ENCODE results near the gene DPP6. TPM values are rescaled to one million over a fixed set of nuclear protein-coding genes. Genes with fewer than 3 reads are reported as not detected.
"Not testable (repeated sequence)": the region's sequence is repeated elsewhere in the genome, so short reads cannot be mapped to it uniquely, and the experiment has no call there.

Gene DPP6
- total and polyA plus RNA-seq, 2 experiments from 2014 or later: 0.21 TPM; not detected in 1

DNA sequence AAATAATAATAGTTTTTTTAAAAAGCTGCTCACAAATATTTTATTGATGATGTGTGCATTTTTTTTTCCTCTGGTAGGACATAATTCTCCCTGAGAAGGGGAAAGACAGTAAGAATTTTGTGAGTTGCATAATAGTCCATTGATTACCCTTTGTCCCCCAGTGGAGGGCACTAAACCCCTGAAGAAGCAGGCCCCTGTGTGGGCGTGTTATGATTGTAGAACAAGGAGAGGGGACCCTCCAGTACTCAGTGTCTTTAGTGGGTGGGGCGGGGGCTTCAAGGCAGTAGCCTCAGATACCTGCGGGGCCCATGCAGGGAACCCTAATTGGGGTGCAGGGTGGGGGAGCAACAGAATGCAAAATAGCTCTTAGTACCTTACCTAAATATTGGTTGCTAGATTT is 57.4 kb downstream of the DPP6 start:
- not testable (repeated sequence) for H3K4me1 ChIP-seq (ENCODE audit: low read depth); H3K9me3 ChIP-seq (ENCODE audit: low read depth); H3K4me3 ChIP-seq; H3K27ac ChIP-seq; H3K27me3 ChIP-seq; DNase-seq (ENCODE audit: low read depth in 1 of 2, low spot score in 1 of 2); H3K36me3 ChIP-seq

DNA sequence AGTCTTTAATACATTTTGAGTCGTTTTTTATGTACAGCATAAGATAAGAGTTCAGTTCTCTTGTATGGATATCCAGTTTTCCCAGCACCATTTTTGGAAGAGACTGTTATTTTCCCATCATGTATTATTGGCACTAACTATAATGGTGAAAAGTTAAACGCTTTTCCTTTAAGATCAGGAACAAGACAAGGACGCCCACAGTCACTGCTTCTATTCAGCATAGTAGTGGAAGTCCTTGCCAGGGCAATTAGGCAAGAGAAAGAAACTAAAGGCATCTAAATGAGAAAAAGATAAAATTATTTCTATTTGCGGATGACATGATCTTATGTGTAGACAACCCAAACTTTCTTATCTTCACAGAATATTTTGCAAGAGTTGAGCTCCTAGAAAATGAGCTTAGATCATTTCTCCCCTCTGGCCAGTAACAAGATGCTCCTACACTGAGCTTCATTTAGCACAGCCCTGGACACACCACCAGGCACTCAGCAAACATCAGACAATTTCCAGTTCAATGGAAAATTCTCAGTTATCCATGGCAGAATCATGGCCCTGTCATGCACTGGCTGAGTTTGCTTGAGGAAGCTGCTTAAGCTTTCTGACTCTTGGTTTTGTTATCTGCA is 61.6 kb downstream of the DPP6 start:
- H3K36me3 ChIP-seq; H3K27ac ChIP-seq; H3K4me3 ChIP-seq; H3K27me3 ChIP-seq; H3K9me3 ChIP-seq (ENCODE audit: low read depth); H3K4me1 ChIP-seq (ENCODE audit: low read depth); DNase-seq (ENCODE audit: low read depth in 1 of 2, low spot score in 1 of 2): not testable (repeated sequence)

DNA sequence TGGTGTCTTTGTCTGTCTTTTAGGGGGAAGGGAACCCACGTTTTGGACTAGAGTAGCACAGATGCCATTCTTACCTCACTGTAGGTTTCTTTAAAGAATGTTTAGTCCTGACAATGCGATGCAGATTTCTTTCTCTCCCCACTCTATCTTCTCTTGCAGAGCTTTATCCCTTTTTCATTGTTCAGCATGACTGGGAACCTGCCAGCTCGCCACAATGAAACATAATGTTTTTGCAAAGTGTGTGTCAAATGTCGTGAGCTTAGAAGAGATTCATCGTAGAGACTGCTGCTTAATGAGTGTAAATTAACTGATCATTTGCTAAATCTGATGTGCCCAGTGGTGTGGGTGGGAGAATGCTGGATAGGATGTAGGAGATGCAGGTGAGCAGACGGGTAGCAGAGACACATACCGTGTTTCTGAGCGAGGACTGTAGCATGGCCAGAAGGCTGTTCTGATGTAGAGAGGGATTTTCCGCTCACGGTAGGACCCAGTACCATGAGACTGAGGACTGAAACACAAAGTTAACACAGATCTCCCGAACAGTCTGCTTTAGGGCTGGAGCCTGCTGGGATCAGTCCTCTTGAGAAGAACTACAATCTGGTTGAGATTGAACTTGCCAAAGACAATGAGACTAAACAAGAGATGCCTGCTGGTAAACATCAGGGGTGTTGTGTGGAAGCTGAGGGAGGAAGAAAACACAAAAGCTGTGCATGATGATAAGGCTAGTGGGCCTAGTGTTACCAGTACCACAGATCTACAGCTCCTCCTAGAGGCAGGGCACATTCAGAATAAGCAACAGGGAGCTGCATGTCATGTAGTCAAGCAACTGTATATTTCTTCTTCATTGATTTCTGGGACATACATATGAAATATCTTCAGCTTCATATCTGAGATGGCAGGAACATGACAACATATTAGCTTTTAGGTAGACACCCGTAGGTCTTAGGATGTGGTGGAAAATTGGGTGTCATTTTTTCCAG is 65.5 kb downstream of the DPP6 start:
- not testable (repeated sequence) for H3K4me3 ChIP-seq; H3K27me3 ChIP-seq; H3K4me1 ChIP-seq (ENCODE audit: low read depth); DNase-seq (ENCODE audit: low read depth in 1 of 2, low spot score in 1 of 2); H3K9me3 ChIP-seq (ENCODE audit: low read depth); H3K27ac ChIP-seq; H3K36me3 ChIP-seq

DNA sequence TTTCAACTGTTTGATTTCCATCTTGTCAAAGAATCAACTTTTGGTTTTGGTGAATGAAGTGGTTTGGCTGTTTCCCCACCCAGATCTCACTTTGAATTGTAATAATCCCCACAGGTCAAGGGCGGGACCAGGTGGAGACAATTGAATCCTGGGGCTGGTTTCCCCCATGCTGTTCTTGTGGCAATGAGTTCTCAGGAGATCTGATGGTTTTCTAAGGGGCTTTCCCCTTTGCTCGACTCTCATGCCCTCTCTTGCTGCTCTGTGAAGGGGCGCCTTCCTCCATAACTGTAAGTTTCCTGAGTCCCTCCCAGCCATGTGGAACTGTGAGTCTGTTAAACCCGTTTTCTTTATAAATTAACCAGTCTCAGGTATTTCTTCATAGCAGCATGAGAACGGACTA is 68.6 kb downstream of the DPP6 start:
- not testable (repeated sequence) for H3K36me3 ChIP-seq; H3K27ac ChIP-seq; H3K4me3 ChIP-seq; DNase-seq (ENCODE audit: low read depth in 1 of 2, low spot score in 1 of 2); H3K4me1 ChIP-seq (ENCODE audit: low read depth); H3K9me3 ChIP-seq (ENCODE audit: low read depth); H3K27me3 ChIP-seq

DNA sequence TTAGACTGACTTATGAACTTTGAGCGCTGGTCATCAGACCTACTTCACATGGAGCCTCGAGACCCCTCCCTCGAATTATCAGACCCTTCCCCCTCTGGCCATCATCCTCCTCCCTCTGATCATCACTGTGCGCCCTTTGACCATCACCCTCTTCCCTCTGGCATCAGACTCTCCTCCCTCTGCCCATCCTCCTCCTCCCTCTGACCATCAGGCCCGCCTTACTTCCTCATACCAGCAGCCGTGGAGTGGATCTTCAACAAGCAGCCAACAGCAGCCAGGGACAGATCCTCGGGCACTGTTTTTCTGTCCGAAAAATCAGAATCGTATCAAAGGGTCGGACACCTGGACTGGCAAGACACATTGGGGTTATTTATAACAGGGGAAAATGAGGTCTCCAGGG is 70.5 kb downstream of the DPP6 start:
- H3K27ac ChIP-seq; H3K27me3 ChIP-seq; H3K36me3 ChIP-seq; H3K4me1 ChIP-seq (ENCODE audit: low read depth); H3K4me3 ChIP-seq; H3K9me3 ChIP-seq (ENCODE audit: low read depth); DNase-seq (ENCODE audit: low read depth in 1 of 2, low spot score in 1 of 2): not testable (repeated sequence)

DNA sequence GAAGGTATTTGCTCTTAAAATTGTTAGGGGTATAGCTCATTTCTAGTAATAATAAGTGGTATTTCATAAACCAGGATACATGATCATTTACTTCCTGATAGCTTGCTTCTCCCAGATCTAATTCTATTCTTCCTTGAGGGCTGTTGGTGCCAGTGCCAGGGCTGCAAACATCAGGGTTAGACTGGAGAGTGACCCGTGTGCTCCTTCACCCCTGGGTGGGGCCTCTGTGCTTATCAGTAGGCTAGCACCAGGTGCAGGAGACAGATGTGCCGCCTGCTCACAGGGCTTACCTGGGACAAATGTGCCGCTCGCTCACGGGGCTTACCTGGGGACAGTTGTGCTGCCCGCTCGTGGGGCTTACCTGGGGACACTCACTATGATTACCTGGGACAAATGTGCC is 71.2 kb downstream of the DPP6 start:
- not testable (repeated sequence) for H3K36me3 ChIP-seq; H3K4me3 ChIP-seq; H3K9me3 ChIP-seq (ENCODE audit: low read depth); H3K27me3 ChIP-seq; H3K4me1 ChIP-seq (ENCODE audit: low read depth); DNase-seq (ENCODE audit: low read depth in 1 of 2, low spot score in 1 of 2); H3K27ac ChIP-seq

DNA sequence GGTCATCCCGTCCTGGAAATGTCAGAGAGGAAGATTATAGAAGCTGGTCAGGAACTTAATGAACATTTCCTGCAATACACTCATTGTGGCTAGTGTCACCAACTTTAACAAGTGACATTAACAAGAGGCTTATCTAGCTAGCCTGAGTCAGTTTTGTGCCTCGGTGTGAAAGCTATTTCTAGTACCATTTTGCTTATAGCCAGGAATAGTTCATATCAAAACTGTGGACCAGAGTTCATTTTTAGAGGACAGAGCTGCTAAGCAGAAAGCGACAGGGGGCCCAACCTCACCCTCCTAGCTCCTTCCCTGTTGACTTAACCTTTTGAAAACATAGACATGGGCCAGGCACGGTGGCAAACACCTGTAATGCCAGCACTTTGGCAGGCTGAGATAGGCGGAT is 76.9 kb downstream of the DPP6 start:
- not testable (repeated sequence) for H3K27ac ChIP-seq; DNase-seq (ENCODE audit: low read depth in 1 of 2, low spot score in 1 of 2); H3K4me1 ChIP-seq (ENCODE audit: low read depth); H3K9me3 ChIP-seq (ENCODE audit: low read depth); H3K27me3 ChIP-seq; H3K36me3 ChIP-seq; H3K4me3 ChIP-seq

DNA sequence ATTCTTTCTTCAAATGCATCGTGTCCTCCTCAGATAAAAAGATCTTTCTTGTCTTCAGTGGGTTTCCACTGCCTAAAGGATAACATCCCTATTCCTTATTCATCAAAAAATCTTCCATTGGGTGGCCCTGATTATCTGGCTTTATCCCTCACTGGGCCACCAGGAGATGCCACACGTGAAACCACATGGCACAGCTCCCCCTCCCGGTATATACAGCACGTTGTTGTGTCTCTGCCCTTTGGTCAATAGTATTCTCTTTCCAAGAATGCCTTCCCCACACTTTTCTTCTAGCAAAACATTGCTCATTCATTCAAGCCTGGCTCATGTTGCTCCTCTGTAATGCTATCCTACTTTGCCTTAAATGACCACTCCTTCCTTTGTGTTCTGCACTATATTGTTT is 80.4 kb downstream of the DPP6 start:
- not testable (repeated sequence) for DNase-seq (ENCODE audit: low read depth in 1 of 2, low spot score in 1 of 2); H3K4me1 ChIP-seq (ENCODE audit: low read depth); H3K27me3 ChIP-seq; H3K36me3 ChIP-seq; H3K9me3 ChIP-seq (ENCODE audit: low read depth); H3K27ac ChIP-seq; H3K4me3 ChIP-seq

DNA sequence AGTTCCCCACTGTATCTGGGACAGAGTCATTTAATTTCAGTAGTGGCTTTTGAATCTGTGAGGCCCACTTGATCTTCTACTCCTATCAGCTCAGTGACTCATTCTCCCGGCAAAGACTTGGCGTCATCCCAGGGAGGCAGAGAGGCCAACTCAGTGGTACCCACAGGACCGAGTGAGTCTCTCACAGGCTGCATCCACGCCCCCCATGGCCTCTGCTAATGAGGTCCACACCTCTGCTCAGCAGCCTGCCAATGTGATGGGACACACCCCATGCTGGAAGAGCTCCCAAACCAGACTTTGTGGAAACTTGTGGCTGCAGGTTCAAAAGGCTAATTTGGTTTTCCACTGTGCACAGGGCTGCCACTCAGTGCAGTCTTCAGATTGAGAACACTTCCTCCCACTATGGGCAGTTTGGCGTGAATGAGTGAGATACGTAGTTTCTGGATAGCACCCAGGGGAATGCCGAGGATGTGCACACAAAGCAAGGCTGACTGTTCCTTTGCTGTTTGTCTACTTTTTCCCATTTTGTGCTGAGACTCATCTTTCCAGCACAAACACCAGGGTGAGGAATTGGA is 81.6 kb downstream of the DPP6 start:
- not testable (repeated sequence) for H3K4me1 ChIP-seq (ENCODE audit: low read depth); H3K9me3 ChIP-seq (ENCODE audit: low read depth); DNase-seq (ENCODE audit: low read depth in 1 of 2, low spot score in 1 of 2); H3K36me3 ChIP-seq; H3K27me3 ChIP-seq; H3K27ac ChIP-seq; H3K4me3 ChIP-seq

DNA sequence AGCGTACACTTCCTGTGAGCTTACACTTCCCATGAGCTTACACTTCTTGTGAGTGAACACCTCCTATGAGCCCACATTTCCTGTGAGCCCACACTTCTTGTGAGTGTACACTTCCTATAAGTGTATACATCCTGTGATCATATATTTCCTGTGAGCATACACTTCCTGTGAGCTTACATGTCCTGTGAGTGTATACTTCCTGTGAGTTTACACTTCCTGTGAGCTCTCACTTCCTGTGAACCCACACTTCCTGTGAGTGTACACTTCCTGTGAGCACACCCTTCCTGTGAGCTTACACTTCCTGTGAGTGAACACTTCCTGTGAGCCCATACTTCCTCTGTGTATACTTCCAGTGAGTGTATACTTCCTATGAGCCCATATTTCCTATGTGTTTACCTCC is 82.5 kb downstream of the DPP6 start:
- H3K36me3 ChIP-seq; DNase-seq (ENCODE audit: low read depth in 1 of 2, low spot score in 1 of 2); H3K27ac ChIP-seq; H3K27me3 ChIP-seq; H3K4me3 ChIP-seq; H3K4me1 ChIP-seq (ENCODE audit: low read depth); H3K9me3 ChIP-seq (ENCODE audit: low read depth): not testable (repeated sequence)

DNA sequence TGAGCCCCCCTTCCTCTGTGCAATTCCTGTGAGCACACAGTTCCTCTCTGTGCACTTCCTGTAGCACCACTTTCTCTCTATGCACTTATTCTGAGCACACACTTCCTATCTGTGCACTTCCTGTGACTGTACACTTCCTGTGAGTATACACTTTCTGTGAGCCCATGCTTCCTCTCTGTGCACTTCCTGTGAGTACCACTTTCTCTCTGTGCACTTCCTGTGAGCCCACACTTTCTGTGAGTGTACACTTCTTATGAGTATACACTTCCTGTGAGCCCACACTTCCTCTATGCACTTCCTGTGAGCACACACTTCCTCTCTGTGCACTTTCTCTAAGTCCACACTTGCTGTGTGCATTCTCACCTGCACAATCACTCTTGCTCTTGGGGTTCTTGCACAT is 83.4 kb downstream of the DPP6 start:
- not testable (repeated sequence) for H3K9me3 ChIP-seq (ENCODE audit: low read depth); DNase-seq (ENCODE audit: low read depth in 1 of 2, low spot score in 1 of 2)

DNA sequence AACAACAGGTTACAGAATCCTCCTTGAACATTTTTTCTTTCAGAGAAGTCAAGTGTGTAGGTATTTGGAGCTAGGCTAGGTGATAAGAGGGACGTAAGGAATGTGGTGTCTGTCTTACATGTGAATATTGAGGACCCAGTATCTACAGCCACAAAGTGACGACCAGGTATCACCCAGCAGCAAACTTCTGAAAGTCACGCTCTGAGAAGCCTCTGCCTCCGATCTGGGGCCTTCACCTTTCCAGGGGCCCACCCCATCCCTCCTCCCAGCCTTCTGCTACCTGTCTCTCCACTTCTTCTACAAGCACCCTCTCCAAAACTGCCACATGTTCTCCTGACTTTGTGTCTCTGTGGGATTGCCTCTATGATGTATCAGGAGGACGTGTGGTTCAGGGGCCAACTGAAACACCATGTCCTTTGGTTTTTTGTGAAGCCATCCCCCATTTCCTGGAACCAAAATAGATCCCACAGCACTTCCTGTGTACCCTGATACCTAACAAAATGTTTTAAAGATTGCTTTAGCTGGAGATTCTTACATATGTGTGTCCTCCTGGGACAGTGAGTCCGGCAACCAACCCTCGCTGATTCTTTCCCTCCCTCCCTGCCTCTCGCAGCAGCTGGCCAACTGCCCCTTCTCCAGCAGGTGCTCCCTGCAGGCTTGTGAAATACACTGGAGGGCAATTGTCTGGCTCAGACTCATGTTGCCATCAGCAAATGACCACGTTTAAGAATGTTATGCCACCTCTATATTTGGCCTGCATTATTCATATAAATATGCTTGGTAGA is 93.9 kb downstream of the DPP6 start:
- not testable (repeated sequence) for H3K4me1 ChIP-seq (ENCODE audit: low read depth); DNase-seq (ENCODE audit: low read depth in 1 of 2, low spot score in 1 of 2); H3K27me3 ChIP-seq; H3K9me3 ChIP-seq (ENCODE audit: low read depth); H3K27ac ChIP-seq; H3K4me3 ChIP-seq; H3K36me3 ChIP-seq

More for the DNA sequence above, 83.4 kb downstream of the DPP6 start:
- H3K4me3 ChIP-seq; H3K27ac ChIP-seq; H3K27me3 ChIP-seq; H3K4me1 ChIP-seq (ENCODE audit: low read depth); H3K36me3 ChIP-seq: not testable (repeated sequence)

DNA sequence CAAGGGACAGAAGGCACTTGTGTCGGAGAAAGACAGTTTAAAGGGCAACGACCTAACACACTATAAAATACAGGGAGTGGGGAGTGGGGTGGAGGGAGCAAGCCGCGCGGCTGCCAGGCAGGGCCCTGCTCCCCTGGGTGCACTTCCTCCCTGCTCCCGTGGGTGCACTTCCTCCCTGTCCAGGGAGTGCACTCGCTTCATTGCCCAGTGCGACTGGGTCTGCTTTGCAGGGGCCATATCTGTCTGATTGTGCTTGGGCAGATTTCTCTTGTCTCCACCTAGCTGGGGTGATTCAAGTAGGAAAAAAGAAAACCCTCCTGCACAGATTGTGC is 94.5 kb downstream of the DPP6 start:
- not testable (repeated sequence) for H3K36me3 ChIP-seq; DNase-seq (ENCODE audit: low read depth in 1 of 2, low spot score in 1 of 2); H3K4me3 ChIP-seq

More for the DNA sequence above, 94.5 kb downstream of the DPP6 start:
- H3K4me1 ChIP-seq (ENCODE audit: low read depth); H3K27me3 ChIP-seq; H3K27ac ChIP-seq; H3K9me3 ChIP-seq (ENCODE audit: low read depth): not testable (repeated sequence)

Data from cardiac muscle cell (in vitro differentiated cells and primary cell).